ENCODE data around the gene PAEP.

- no peak for TF ChIP-seq CTCF (IDR thresholded peaks at IDR 0.05)
- no peak for TF ChIP-seq POLR2A (IDR thresholded peaks at IDR 0.05)
- no peak for TF ChIP-seq POLR2AphosphoS5 (IDR thresholded peaks at IDR 0.05)
Measured at GRCh38 chr9:135513351-135513846, 48.2 kb upstream of the PAEP start.

Measured in breast epithelium (tissue), 3 donors.